HEK293 (cell line): ENCODE results near the gene BATF2.

Experiments
- EGR2 ChIP-seq: fragments of 450-650 bp; formaldehyde crosslinking; IDR thresholded peaks from 2 replicates; pipeline ENCODE4 v1.5.1; 2016; ENCODE audit warnings: low read depth, missing biosample characterization, missing genetic modification characterization
- YY1 ChIP-seq: fragments of 450-650 bp; formaldehyde crosslinking; IDR thresholded peaks from 2 replicates; pipeline ENCODE4 v1.5.1; 2018; ENCODE audit warnings: missing biosample characterization, missing genetic modification characterization
- ZFP3 ChIP-seq: fragments of 450-650 bp; formaldehyde crosslinking; IDR thresholded peaks from 2 replicates; pipeline ENCODE4 v1.5.1; 2016; ENCODE audit warnings: low read depth, missing biosample characterization, missing genetic modification characterization
- ZNF146 ChIP-seq: fragments of 450-650 bp; formaldehyde crosslinking; IDR thresholded peaks from 2 replicates; pipeline ENCODE4 v1.5.1; 2016; ENCODE audit warnings: missing biosample characterization, missing genetic modification characterization
- ZNF24 ChIP-seq: fragments of 450-650 bp; formaldehyde crosslinking; IDR thresholded peaks from 2 replicates; pipeline ENCODE4 v1.5.1; 2016; ENCODE audit warnings: missing biosample characterization, missing genetic modification characterization
- ZNF600 ChIP-seq: fragments of 450-650 bp; formaldehyde crosslinking; IDR thresholded peaks from 2 replicates; pipeline ENCODE4 v1.5.1; 2016; ENCODE audit warnings: missing biosample characterization, missing genetic modification characterization
- ZNF707 ChIP-seq: fragments of 450-650 bp; formaldehyde crosslinking; IDR thresholded peaks from 2 replicates; pipeline ENCODE4 v1.5.1; 2016; ENCODE audit warnings: missing biosample characterization, missing genetic modification characterization
- ZNF747 ChIP-seq: fragments of 450-650 bp; formaldehyde crosslinking; IDR thresholded peaks from 2 replicates; pipeline ENCODE4 v1.5.1; 2016; ENCODE audit warnings: missing biosample characterization, missing genetic modification characterization
- ZNF777 ChIP-seq: fragments of 450-650 bp; formaldehyde crosslinking; IDR thresholded peaks from 2 replicates; pipeline ENCODE4 v1.5.1; 2017; ENCODE audit warnings: missing biosample characterization, missing genetic modification characterization, borderline replicate concordance
- TF ChIP-seq, protein P1 (sequence below): fragments of 450-650 bp; formaldehyde crosslinking; IDR thresholded peaks from 2 replicates; pipeline ENCODE4 v1.5.1; 2016; ENCODE audit warnings: missing biosample characterization, missing genetic modification characterization
- TF ChIP-seq, protein P2 (sequence below): fragments of 450-650 bp; formaldehyde crosslinking; IDR thresholded peaks from 2 replicates; pipeline ENCODE4; 2016; ENCODE audit warnings: missing biosample characterization, missing genetic modification characterization
- TF ChIP-seq, protein P3 (sequence below): fragments of 450-650 bp; formaldehyde crosslinking; IDR thresholded peaks from 2 replicates; pipeline ENCODE4 v1.5.1; 2016; ENCODE audit warnings: missing biosample characterization, missing genetic modification characterization
- TF ChIP-seq, protein P4 (sequence below): fragments of 450-650 bp; formaldehyde crosslinking; IDR thresholded peaks from 2 replicates; pipeline ENCODE4 v1.5.1; 2016; ENCODE audit warnings: missing biosample characterization, missing genetic modification characterization
- TF ChIP-seq, protein P5 (sequence below): sonication (generic); formaldehyde crosslinking; IDR thresholded peaks from 2 replicates; pipeline ENCODE4 v1.8.1; 2022; ENCODE audit warnings: mild to moderate bottlenecking, moderate library complexity, missing genetic modification reagents

DNA sequence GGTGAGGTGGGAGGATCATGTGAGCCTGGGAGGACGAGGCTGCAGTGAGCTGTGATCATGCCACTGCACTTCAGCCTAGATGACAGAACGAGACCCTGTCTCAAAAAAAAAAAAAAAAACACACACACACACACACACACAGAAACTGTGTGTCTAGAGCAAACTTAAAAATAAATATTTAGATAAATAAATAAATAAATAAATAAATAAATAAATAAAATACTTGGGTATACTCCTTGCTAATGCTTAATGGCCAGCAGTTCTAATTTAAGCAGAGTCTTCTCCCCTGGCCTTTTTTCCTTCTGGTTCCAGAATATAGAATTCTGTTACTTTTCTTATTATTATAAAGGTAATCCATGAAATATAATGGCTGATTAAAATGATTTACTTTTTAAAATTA is 12.1 kb upstream of the BATF2 start:
- TF ChIP-seq, protein P1, sequence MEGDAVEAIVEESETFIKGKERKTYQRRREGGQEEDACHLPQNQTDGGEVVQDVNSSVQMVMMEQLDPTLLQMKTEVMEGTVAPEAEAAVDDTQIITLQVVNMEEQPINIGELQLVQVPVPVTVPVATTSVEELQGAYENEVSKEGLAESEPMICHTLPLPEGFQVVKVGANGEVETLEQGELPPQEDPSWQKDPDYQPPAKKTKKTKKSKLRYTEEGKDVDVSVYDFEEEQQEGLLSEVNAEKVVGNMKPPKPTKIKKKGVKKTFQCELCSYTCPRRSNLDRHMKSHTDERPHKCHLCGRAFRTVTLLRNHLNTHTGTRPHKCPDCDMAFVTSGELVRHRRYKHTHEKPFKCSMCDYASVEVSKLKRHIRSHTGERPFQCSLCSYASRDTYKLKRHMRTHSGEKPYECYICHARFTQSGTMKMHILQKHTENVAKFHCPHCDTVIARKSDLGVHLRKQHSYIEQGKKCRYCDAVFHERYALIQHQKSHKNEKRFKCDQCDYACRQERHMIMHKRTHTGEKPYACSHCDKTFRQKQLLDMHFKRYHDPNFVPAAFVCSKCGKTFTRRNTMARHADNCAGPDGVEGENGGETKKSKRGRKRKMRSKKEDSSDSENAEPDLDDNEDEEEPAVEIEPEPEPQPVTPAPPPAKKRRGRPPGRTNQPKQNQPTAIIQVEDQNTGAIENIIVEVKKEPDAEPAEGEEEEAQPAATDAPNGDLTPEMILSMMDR (tag by site-specific recombination) = no peak
- TF ChIP-seq, protein P2, sequence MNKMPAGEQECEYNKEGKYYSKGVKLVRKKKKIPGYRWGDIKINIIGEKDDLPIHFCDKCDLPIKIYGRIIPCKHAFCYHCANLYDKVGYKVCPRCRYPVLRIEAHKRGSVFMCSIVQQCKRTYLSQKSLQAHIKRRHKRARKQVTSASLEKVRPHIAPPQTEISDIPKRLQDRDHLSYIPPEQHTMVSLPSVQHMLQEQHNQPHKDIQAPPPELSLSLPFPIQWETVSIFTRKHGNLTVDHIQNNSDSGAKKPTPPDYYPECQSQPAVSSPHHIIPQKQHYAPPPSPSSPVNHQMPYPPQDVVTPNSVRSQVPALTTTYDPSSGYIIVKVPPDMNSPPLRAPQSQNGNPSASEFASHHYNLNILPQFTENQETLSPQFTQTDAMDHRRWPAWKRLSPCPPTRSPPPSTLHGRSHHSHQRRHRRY (tag by site-specific recombination) = no peak
- TF ChIP-seq ZFP3 (no peak), ZNF747 (tag by site-specific recombination) (no peak), ZNF600 (no peak), ZNF146 (tag by site-specific recombination) (no peak), ZNF24 (tag by site-specific recombination) (no peak), EGR2 (tag by site-specific recombination) (no peak), ZNF777 (tag by site-specific recombination) (no peak), YY1 (no peak), ZNF707 (tag by site-specific recombination) (no peak)
- TF ChIP-seq, protein P3, sequence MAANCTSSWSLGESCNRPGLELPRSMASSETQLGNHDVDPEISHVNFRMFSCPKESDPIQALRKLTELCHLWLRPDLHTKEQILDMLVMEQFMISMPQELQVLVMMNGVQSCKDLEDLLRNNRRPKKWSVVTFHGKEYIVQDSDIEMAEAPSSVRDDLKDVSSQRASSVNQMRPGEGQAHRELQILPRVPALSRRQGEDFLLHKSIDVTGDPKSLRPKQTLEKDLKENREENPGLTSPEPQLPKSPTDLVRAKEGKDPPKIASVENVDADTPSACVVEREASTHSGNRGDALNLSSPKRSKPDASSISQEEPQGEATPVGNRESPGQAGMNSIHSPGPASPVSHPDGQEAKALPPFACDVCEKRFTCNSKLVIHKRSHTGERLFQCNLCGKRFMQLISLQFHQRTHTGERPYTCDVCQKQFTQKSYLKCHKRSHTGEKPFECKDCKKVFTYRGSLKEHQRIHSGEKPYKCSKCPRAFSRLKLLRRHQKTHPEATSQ = no peak
- TF ChIP-seq, protein P4, sequence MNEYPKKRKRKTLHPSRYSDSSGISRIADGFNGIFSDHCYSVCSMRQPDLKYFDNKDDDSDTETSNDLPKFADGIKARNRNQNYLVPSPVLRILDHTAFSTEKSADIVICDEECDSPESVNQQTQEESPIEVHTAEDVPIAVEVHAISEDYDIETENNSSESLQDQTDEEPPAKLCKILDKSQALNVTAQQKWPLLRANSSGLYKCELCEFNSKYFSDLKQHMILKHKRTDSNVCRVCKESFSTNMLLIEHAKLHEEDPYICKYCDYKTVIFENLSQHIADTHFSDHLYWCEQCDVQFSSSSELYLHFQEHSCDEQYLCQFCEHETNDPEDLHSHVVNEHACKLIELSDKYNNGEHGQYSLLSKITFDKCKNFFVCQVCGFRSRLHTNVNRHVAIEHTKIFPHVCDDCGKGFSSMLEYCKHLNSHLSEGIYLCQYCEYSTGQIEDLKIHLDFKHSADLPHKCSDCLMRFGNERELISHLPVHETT (tag by site-specific recombination) = no peak
- TF ChIP-seq, protein P5, sequence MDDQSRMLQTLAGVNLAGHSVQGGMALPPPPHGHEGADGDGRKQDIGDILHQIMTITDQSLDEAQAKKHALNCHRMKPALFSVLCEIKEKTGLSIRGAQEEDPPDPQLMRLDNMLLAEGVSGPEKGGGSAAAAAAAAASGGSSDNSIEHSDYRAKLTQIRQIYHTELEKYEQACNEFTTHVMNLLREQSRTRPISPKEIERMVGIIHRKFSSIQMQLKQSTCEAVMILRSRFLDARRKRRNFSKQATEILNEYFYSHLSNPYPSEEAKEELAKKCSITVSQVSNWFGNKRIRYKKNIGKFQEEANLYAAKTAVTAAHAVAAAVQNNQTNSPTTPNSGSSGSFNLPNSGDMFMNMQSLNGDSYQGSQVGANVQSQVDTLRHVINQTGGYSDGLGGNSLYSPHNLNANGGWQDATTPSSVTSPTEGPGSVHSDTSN (CRISPR knock-in tag) = no peak
